K562 (cell line): ENCODE results near the gene PLA2G4D. TPM values are rescaled to one million over a fixed set of nuclear protein-coding genes. Genes with fewer than 3 reads are reported as not detected.

Source experiments
- ATAC-seq: fragments of 200-7000 bp; cut with Tn5 transposase; 3 replicates; pipeline ENCODE4 v1.9.1; 2020; ENCODE audit warnings: moderate library complexity
- BruUV-seq: library from RNA; stranded (reverse); fragments of 400-500 nt; replicated peaks from 2 replicates; lab custom pipeline; 2021; lab: Mats Ljungman, UMichigan
- CTCF ChIA-PET: fragments of 300-600 bp; formaldehyde crosslinking; extraction: SDS; loops from one replicate; lab custom pipeline; 2021; ENCODE audit warnings: low intra/inter-chr PET ratio; lab: Yijun Ruan, JAX
- POLR2A ChIA-PET: fragments of 300-600, 350-650 bp; sonication (Branson Sonifier 250); formaldehyde crosslinking; extraction: SDS; loops from one replicate; lab custom pipeline; 2021; ENCODE audit warnings: antibody characterized with exemption, inconsistent platforms; lab: Yijun Ruan, JAX
- DNase-seq, 4 experiments: peaks; one replicate each; pipeline versions ENCODE4 v3.0.0 to v3.0.0-alpha.2; 2011 to 2018; ENCODE audit warnings: low spot score in 3 of 4, mixed read lengths in 3 of 4; ENCODE audit errors: extremely low read depth in 1 of 4
- FAIRE-seq: peaks from 2 replicates; lab custom pipeline; 2011; peaks lifted over from hg19 to GRCh38; lab: Jason Lieb, UNC
- H2AFZ ChIP-seq: 2 replicates; pipeline ENCODE4 v1.6.0; 2011; ENCODE audit warnings: low read depth, low read length, control low read depth, inconsistent platforms
- H3K27ac ChIP-seq: fragments of 200-600 bp; 3 replicates; pipeline ENCODE4 v1.8.0; 2011; ENCODE audit warnings: low read depth, mild to moderate bottlenecking, control low read depth, inconsistent platforms, low read length, moderate library complexity, mixed read lengths; ENCODE audit errors: extremely low read depth
- H3K27me3 ChIP-seq, 2 experiments: fragments of 300-600 bp in 1 of 2; 2 replicates in 1 of 2; 3 replicates in 1 of 2; pipeline versions ENCODE4 v1.6.0 to v1.8.0; 2011; ENCODE audit warnings: inconsistent platforms in 2 of 2, low read length in 2 of 2, mild to moderate bottlenecking in 1 of 2, mixed read lengths in 1 of 2, moderate library complexity in 1 of 2; ENCODE audit not compliant: control insufficient read depth in 2 of 2, insufficient read depth in 2 of 2
- H3K36me3 ChIP-seq: fragments of 300-600 bp; 3 replicates; pipeline ENCODE4 v1.8.0; 2011; ENCODE audit warnings: mild to moderate bottlenecking, low read length, inconsistent platforms; ENCODE audit not compliant: control insufficient read depth, insufficient read depth
- H3K4me1 ChIP-seq, 2 experiments: fragments of 200-600 bp in 1 of 2; replicated peaks in 1 of 2; 2 replicates in 1 of 2; 3 replicates in 1 of 2; pipeline versions ENCODE4 v1.5.1 to v1.8.0; 2011; ENCODE audit warnings: inconsistent platforms in 2 of 2, low read length in 2 of 2, mild to moderate bottlenecking in 1 of 2, mixed read lengths in 1 of 2, moderate library complexity in 1 of 2; ENCODE audit not compliant: control insufficient read depth in 2 of 2, insufficient read depth in 2 of 2
- H3K4me2 ChIP-seq: 2 replicates; pipeline ENCODE4 v1.6.1; 2011; ENCODE audit warnings: low read length, control low read depth, inconsistent platforms, mixed read lengths; ENCODE audit not compliant: insufficient read depth
- H3K4me3 ChIP-seq: fragments of 200-600 bp; sonication (generic), shearing (Covaris generic); 2 replicates; pipeline ENCODE4 v1.5.1; 2016; ENCODE audit warnings: control low read depth, inconsistent platforms
- H3K79me2 ChIP-seq: fragments of 200-600 bp; 3 replicates; pipeline ENCODE4 v1.8.0; 2011; ENCODE audit warnings: low read length, inconsistent platforms; ENCODE audit not compliant: control insufficient read depth, insufficient read depth
- H3K9ac ChIP-seq, 2 experiments: 2 replicates each; pipeline versions ENCODE4 v1.6.0 to v1.6.1; 2011; ENCODE audit warnings: low read depth in 2 of 2, low read length in 2 of 2, control low read depth in 1 of 2, inconsistent platforms in 1 of 2, mild to moderate bottlenecking in 1 of 2, mixed read lengths in 1 of 2; ENCODE audit not compliant: insufficient read depth in 1 of 2
- H3K9me1 ChIP-seq: one replicate; pipeline ENCODE4 v1.6.0; 2011; ENCODE audit warnings: inconsistent platforms, mild to moderate bottlenecking, low read length, moderate library complexity; ENCODE audit not compliant: control insufficient read depth, insufficient read depth
- H3K9me3 ChIP-seq: replicated peaks from 2 replicates; pipeline ENCODE4 v1.5.1; 2011; ENCODE audit warnings: low read depth, low read length, inconsistent platforms; ENCODE audit not compliant: control insufficient read depth, insufficient read depth
- H4K20me1 ChIP-seq: replicated peaks from 2 replicates; pipeline ENCODE4 v1.6.1; 2011; ENCODE audit warnings: low read length, inconsistent platforms, mixed read lengths; ENCODE audit not compliant: control insufficient read depth, insufficient read depth
- MCM7 ChIP-seq, 2 experiments: fragments of 450-650 bp; IDR thresholded peaks; 2 replicates each; pipeline ENCODE4 v1.6.1; 2016 to 2018
- MTA2 ChIP-seq: fragments of 450-650 bp; IDR thresholded peaks from 2 replicates; pipeline ENCODE4 v1.6.1; 2016; ENCODE audit warnings: low read depth
- SRSF7 ChIP-seq: fragments of 200-400 bp; formaldehyde crosslinking; optimal IDR thresholded peaks from 2 replicates; pipeline ENCODE3; 2017; ENCODE audit warnings: mild to moderate bottlenecking, low read depth, low read length
- TEAD1 ChIP-seq, 2 experiments: fragments of 450-650 bp in 1 of 2; sonication (generic) in 1 of 2; formaldehyde crosslinking; IDR thresholded peaks; 2 replicates each; pipeline versions ENCODE4 v1.4.0 to v1.8.0; 2020 to 2022; ENCODE audit warnings: mild to moderate bottlenecking in 2 of 2, missing genetic modification reagents in 1 of 2
- TRIM24 ChIP-seq, 2 experiments: fragments of 450-650 bp; IDR thresholded peaks; 2 replicates each; pipeline ENCODE4 v1.6.1; 2016
- ZNF3 ChIP-seq: fragments of 250-450 bp; sonication (Bioruptor Pico); IDR thresholded peaks from 2 replicates; pipeline ENCODE4 v1.5.0; 2021; ENCODE audit warnings: mild to moderate bottlenecking, moderate library complexity
- WGBS: fragments of 100-300 bp; shearing (Covaris generic); methylation state at CpG from one replicate; pipeline ENCODE4 v1.1.6; 2016; ENCODE audit warnings: low coverage, mixed read lengths; ENCODE audit not compliant: insufficient coverage; ENCODE audit errors: missing lambda C conversion rate; 5-methylcytosine and 5-hydroxymethylcytosine counted together
- in situ Hi-C: fragments of 300-500 bp; cut with MboI; formaldehyde crosslinking; loops from 4 replicates; pipeline ENCODE4 v1.15.0; 2018; ENCODE audit warnings: inconsistent platforms, mixed read lengths
- intact Hi-C: fragments of 100-400 bp; cut with micrococcal nuclease; formaldehyde crosslinking; loops from 2 replicates; pipeline ENCODE4 v1.14.2; 2022
- polyA plus RNA-seq, 8 experiments: library from polyadenylated mRNA; depleted of rRNA in 4 of 8; stranded (reverse) in 5 of 8; unstranded in 3 of 8; fragments of >200 nt; fragmentation: Nextera tagmentation in 2 of 8; fragmentation: Illumina TruSeq in 1 of 8; extraction: Ambion mirVana in 2 of 8; extraction: Trizol in 1 of 8; gene quantifications; 2 replicates each; pipeline versions ENCODE4 v1.2.1 to v1.2.3, GENCODE V29; 2011 to 2014; ENCODE audit warnings: inconsistent platforms in 1 of 8, missing spikeins in 1 of 8
- total RNA-seq, 7 experiments: library from RNA; depleted of rRNA in 6 of 7; stranded (reverse); fragments of >200 nt in 6 of 7; fragmentation: Illumina TruSeq in 2 of 7; extraction: Trizol in 2 of 7; gene quantifications; 2 replicates each; pipeline versions ENCODE4 v1.2.1 to v1.2.3, GENCODE V29; 2011 to 2021; ENCODE audit warnings: low replicate concordance in 1 of 7
- TF ChIP-seq, protein P1 (sequence below): sonication (generic); formaldehyde crosslinking; IDR thresholded peaks from 2 replicates; pipeline ENCODE4 v1.9.0; 2022; ENCODE audit warnings: mild to moderate bottlenecking, missing genetic modification reagents

The PLA2G4D gene
- total and polyA plus RNA-seq, 9 of the 15 experiments (the other 6 are each of a cell fraction or from before 2014, with no cell fraction given) = 0.04 TPM; not detected in 8

DNA sequence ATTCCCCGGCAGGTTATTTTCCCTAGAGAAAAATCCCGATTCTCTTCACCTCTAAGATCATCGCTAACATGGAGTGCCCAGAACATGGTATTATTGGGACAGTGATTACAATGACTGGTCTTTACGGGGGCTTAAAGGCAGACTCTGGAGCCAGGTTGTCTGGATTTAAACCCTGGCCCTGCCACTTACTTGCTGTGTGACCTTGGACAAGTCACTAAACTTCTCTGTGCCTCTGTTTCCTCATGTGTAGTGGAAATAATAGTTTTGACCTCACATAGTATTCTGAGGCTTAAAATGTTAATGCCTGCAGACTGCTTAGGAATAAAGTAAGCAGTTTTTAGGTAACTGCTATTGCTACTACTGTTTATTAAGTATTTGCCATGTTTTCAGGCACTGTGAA lies 4.4 kb downstream of the PLA2G4D start (continued):
- TF ChIP-seq SRSF7 = no peak
- TF ChIP-seq TRIM24 (IDR thresholded peaks at IDR 0.05) = no peak
- no peak for TF ChIP-seq MCM7 (IDR thresholded peaks at IDR 0.05)
- TF ChIP-seq ZNF3 (CRISPR knock-in tag) = no peak
- no peak for TF ChIP-seq TEAD1 (CRISPR knock-in tag; IDR thresholded peaks at IDR 0.05)

DNA sequence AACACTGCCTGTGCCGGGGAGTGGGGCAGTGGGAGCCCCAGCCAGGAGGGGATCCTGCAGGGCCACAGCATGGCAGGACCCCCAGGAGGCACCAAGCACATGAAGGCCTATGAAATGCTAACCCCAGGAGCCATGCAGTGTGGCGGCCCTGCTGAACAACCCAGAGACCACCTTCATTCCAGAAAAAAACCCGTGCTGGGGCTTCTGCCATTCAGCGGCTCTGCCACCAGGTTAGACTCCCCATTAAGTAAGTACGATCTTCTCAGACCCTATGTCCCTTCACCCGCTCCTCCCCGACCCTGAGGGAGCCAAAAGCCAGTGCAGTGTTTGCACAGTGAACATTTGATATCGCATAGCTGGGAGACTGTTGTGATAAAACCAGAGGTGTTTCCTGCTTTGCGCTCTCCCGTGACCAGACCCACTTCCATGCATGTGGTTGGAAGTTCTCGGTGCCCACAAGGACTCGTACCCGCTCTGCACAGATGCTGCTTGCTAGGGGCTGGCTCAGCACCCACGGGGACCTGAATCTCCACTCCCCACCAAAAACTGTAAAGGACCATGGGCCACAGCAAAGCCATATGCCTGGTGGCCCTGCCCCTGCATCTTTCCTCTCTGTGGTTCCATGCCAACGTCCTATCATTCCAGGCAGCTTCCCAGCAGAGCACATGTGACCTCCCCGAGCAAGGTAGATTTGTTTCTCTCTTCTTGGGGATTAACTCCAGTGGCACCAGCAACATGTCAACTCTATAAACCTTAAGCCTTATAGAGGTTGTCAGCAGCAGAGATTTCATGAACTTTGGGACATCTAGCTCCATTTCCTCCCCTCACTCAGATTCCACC lies 5.3 kb downstream of the PLA2G4D start:
- no peaks in the 10 kb centered on the region for H3K79me2 ChIP-seq
- no peak overlapping the region for H3K4me3 ChIP-seq
- H3K4me1 ChIP-seq = peaks cover 0 to 11% of the 10 kb centered on the region in 2 experiments; a peak in 2 of 5 replicates
- POLR2A ChIA-PET = interaction anchor here (0.6 kb wide), 2 partner anchors 11 to 15 kb away, joined by 3 read pairs; no protein-coding TSS in a partner anchor
- no peak overlapping the region for H3K4me2 ChIP-seq
- FAIRE-seq = no peak
- WGBS = 1% methylated on average over 16 of the region's 16 CpGs
- TF ChIP-seq MTA2 = no peak
- TF ChIP-seq, protein P1, sequence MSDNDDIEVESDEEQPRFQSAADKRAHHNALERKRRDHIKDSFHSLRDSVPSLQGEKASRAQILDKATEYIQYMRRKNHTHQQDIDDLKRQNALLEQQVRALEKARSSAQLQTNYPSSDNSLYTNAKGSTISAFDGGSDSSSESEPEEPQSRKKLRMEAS (CRISPR knock-in tag) = no peak
- H3K27ac ChIP-seq = no peak overlapping the region
- H2AFZ ChIP-seq = no peak overlapping the region
- no peak for ATAC-seq
- in situ Hi-C loops (no loop called here), intact Hi-C loops (no loop called here)
- peaks cover 39 to 72% of the 10 kb centered on the region in 2 experiments for H3K27me3 ChIP-seq
- CTCF ChIA-PET = no interaction called here
- no peak for DNase-seq
- H3K9ac ChIP-seq = no peak overlapping the region
- no peaks in the 10 kb centered on the region for H3K36me3 ChIP-seq
- H3K9me1 ChIP-seq = no peaks in the 10 kb centered on the region
- no peaks in the 10 kb centered on the region for H3K9me3 ChIP-seq
- peaks cover 12% of the 10 kb centered on the region for H4K20me1 ChIP-seq
- no TSS peak for BruUV-seq
